ENCODE data around the gene CYP4V2. TPM values are rescaled to one million over a fixed set of nuclear protein-coding genes. Genes with fewer than 3 reads are reported as not detected.
A peak's percentile ranks its signal among the peaks of the same experiment; 100 is the strongest.

Gene CYP4V2
- total RNA-seq, 1 donor from 2014 or later, result 14.3 TPM

DNA sequence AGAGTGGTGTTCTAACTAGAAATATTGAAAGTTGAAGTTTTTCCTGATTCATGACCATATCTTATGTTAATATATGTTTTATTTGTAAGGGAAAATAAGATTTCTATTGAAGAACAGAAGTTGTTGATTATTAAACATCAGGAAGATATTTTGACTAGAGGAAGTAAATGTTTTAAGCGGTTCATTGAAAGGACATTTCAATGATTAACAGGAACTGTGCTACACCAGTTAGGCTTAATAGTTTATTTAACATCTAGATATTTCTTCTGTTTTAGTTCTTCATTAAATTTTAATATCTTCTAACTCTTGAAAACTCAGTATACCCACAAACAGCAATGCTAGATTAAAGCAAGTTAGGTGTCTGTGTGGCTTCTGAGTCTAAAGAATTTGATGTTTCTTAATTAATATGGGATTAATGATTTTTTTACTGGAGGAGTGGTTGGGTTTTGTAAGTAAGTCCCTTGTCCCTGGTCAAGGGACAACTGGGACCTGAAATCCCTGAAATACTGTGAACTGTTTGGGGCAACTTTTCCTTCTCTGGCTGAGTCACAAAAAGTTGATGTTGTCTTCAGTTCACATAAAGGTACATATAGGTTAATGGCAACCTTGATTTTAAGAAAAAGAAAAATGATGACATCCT lies 42.9 kb upstream of the CYP4V2 start:
- TF ChIP-seq, protein P1, sequence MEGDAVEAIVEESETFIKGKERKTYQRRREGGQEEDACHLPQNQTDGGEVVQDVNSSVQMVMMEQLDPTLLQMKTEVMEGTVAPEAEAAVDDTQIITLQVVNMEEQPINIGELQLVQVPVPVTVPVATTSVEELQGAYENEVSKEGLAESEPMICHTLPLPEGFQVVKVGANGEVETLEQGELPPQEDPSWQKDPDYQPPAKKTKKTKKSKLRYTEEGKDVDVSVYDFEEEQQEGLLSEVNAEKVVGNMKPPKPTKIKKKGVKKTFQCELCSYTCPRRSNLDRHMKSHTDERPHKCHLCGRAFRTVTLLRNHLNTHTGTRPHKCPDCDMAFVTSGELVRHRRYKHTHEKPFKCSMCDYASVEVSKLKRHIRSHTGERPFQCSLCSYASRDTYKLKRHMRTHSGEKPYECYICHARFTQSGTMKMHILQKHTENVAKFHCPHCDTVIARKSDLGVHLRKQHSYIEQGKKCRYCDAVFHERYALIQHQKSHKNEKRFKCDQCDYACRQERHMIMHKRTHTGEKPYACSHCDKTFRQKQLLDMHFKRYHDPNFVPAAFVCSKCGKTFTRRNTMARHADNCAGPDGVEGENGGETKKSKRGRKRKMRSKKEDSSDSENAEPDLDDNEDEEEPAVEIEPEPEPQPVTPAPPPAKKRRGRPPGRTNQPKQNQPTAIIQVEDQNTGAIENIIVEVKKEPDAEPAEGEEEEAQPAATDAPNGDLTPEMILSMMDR (IDR thresholded peaks at IDR 0.05), result no peak
- intact Hi-C loops (cut with DNase I), result loop anchor here (10.0 kb wide), 2 partner anchors 494 to 1004 kb away; partner anchors contain the start of gene SLC25A4
- Histone ChIP-seq H3K36me3 (no peaks in the 10 kb centered on the region), H3K27me3 (no peaks in the 10 kb centered on the region), H3K4me1 (peaks cover 4 to 6% of the 10 kb centered on the region in 2 donors), H3K9me3 (no peaks in the 10 kb centered on the region), H3K27ac (no peak overlapping the region), H3K4me3 (no peak overlapping the region)
- no peak for DNase-seq (ENCODE audit: low spot score in 2 of 2)

DNA sequence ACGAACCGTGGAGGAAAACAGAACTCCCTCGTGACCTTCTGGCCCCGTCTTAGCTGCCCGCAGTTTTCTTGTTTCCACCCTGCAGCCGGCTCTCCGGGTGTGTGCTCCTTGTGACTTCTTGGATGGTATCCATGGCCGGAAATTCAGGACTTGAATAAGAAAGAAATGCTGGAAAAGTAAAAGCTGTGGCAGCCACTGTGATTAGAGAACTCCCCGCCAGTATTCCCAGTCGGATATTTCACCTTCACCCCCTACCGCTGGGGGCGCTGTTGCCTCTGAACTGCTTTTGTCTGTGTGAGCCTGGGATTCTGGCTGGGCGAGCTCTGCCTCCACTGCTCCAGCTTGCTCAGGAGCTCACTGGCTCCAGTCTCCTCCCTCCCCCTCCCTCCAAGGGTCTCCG lies 41.5 kb upstream of the CYP4V2 start:
- TF ChIP-seq, protein P1 (IDR thresholded peaks at IDR 0.05), result peak in 1 of 3 experiments; percentile 78
- Histone ChIP-seq H3K36me3 (no peaks in the 10 kb centered on the region), H3K4me3 (peak overlapping the region in 1 of 2 donors; percentile 45), H3K4me1 (peaks cover 4 to 6% of the 10 kb centered on the region in 2 donors), H3K9me3 (no peaks in the 10 kb centered on the region), H3K27ac (peak overlapping the region; percentile 27 to 63), H3K27me3 (no peaks in the 10 kb centered on the region)
- intact Hi-C loops (cut with DNase I), result loop anchor here (10.0 kb wide), 2 partner anchors 495 to 1005 kb away; partner anchors contain the start of gene SLC25A4
- peak in 1 of 2 donors; percentile 83 for DNase-seq (ENCODE audit: low spot score in 2 of 2)

DNA sequence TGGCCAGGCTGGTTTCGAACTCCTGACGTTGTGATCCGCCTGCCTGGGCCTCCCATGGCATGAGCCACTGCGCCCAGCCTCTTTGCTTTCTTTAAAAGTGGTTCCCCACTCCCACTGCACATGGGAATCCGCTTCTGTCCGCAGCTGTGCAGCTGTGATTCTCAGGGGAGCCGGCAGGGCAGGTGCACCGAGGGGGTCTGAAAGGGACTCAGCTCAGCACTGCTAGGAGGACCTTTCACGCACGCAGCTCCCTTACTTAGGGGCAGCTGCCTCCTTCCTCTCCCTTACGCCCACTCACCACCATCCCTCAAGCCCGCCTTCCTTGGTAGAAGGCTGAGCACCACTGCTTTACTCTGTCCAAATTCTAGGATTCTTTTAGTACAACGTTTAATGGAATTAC lies 40.4 kb upstream of the CYP4V2 start:
- DNase-seq (ENCODE audit: low spot score in 2 of 2), result no peak
- TF ChIP-seq, protein P1 (IDR thresholded peaks at IDR 0.05), result no peak
- no peaks in the 10 kb centered on the region for H3K27me3 ChIP-seq
- no peak overlapping the region for H3K27ac ChIP-seq
- H3K4me3 ChIP-seq, result no peak overlapping the region
- intact Hi-C loops (cut with DNase I), result no loop called here
- H3K4me1 ChIP-seq, result peaks cover under 1 to 4% of the 10 kb centered on the region in 2 donors
- no peaks in the 10 kb centered on the region for H3K36me3 ChIP-seq
- no peaks in the 10 kb centered on the region for H3K9me3 ChIP-seq

DNA sequence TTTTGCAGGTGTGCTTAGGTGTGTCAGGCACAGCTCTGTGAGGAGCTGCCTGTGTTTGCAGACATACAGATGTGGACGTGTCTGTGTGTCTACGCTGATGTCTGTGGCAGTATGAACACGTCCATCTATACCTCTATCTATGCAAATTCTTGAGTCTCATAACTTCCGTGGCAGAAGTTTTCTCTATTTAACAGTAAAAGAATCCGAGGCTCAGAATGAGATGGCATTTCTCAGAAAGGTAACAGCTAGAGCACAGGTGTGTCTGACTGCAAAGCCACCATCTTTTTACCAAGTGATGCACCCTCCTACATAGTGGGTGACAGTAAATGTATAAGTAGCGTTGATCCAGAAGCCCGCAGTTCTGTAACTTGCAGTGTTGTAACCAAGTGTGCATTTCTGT lies 39.9 kb upstream of the CYP4V2 start:
- no peaks in the 10 kb centered on the region for H3K9me3 ChIP-seq
- H3K4me3 ChIP-seq, result no peak overlapping the region
- H3K4me1 ChIP-seq, result peaks cover 0 to 4% of the 10 kb centered on the region in 2 donors
- intact Hi-C loops (cut with DNase I), result no loop called here
- no peak overlapping the region for H3K27ac ChIP-seq
- TF ChIP-seq, protein P1 (IDR thresholded peaks at IDR 0.05), result no peak
- DNase-seq (ENCODE audit: low spot score in 2 of 2), result no peak
- H3K36me3 ChIP-seq, result no peaks in the 10 kb centered on the region
- H3K27me3 ChIP-seq, result no peaks in the 10 kb centered on the region

DNA sequence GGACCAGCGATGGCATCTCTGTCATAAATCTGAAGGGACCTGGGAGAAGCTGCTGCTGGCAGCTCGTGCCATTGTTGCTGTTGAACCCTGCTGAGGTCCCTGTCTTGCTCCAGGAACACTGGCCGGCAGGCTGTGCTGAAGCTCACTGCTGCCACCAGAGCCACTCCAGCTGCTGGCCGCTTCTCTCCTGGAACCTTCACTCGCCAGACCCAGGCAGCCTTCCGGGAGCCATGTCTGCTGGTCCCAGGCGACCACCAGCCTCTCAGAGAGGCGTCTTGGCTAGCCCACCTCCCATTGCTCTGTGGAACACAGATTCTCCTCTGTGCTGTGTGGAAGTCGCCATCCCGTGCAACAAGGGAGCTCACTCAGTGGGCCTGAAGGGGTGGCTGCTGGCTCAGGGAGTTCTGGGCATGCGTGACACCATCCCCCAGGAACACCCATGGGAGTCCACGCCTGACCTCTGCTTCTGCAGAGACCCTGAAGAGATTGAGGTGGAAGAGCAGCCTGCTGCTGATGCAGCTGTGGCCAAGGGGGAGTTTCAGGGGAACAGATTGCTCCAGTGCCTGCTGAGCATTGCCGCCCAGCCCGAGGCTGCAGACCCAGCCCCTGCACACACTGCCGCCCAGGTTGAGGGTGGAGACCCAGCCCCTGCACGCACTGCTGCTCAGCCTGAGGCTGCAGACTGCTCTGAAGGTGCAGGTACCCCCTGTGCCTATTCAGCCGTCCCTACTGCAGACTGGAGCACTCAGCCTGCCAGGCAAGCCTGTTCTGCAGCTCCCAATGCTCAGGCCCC lies 33.1 kb upstream of the CYP4V2 start:
- TF ChIP-seq, protein P1 (IDR thresholded peaks at IDR 0.05), result no peak
- intact Hi-C loops (cut with DNase I), result no loop called here
- H3K27me3 ChIP-seq, result no peaks in the 10 kb centered on the region
- H3K27ac ChIP-seq, result no peak overlapping the region
- no peak for DNase-seq (ENCODE audit: low spot score in 2 of 2)
- H3K4me3 ChIP-seq, result no peak overlapping the region
- no peaks in the 10 kb centered on the region for H3K9me3 ChIP-seq
- H3K36me3 ChIP-seq, result peaks cover 7 to 9% of the 10 kb centered on the region in 2 donors
- H3K4me1 ChIP-seq, result no peaks in the 10 kb centered on the region
